Measurements from ENCODE around the gene NBEAL2. TPM values are rescaled to one million over a fixed set of nuclear protein-coding genes. Genes with fewer than 3 reads are reported as not detected.

NBEAL2 gene
- total and polyA plus RNA-seq, 10 of the 15 experiments (the other 5 are each of a cell fraction or from before 2014, with no cell fraction given): 0.07 to 127 (median 29.4) TPM

DNA sequence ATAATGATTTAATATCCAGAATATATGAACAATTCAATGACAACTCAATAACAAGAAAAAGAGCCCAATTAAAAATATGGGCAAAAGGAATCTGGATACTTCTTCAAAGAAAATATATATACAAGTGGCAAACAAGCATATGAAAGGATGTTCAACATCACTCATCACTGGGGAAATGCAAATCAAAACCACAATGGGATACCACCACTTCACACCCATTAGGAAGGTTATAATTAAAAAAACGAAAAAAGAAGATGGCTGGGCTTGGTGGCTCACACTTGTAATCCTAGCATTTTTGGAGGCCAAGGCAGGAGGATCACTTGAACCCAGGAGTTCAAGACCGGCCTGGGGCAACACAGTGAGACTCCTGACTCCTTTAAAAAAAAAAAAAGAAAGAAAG, 7.1 kb upstream of the NBEAL2 start (continued):
- TF ChIP-seq, protein P1, sequence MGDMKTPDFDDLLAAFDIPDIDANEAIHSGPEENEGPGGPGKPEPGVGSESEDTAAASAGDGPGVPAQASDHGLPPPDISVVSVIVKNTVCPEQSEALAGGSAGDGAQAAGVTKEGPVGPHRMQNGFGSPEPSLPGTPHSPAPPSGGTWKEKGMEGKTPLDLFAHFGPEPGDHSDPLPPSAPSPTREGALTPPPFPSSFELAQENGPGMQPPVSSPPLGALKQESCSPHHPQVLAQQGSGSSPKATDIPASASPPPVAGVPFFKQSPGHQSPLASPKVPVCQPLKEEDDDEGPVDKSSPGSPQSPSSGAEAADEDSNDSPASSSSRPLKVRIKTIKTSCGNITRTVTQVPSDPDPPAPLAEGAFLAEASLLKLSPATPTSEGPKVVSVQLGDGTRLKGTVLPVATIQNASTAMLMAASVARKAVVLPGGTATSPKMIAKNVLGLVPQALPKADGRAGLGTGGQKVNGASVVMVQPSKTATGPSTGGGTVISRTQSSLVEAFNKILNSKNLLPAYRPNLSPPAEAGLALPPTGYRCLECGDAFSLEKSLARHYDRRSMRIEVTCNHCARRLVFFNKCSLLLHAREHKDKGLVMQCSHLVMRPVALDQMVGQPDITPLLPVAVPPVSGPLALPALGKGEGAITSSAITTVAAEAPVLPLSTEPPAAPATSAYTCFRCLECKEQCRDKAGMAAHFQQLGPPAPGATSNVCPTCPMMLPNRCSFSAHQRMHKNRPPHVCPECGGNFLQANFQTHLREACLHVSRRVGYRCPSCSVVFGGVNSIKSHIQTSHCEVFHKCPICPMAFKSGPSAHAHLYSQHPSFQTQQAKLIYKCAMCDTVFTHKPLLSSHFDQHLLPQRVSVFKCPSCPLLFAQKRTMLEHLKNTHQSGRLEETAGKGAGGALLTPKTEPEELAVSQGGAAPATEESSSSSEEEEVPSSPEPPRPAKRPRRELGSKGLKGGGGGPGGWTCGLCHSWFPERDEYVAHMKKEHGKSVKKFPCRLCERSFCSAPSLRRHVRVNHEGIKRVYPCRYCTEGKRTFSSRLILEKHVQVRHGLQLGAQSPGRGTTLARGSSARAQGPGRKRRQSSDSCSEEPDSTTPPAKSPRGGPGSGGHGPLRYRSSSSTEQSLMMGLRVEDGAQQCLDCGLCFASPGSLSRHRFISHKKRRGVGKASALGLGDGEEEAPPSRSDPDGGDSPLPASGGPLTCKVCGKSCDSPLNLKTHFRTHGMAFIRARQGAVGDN (IDR thresholded peaks at IDR 0.05): no peak
- no peak for TF ChIP-seq BMI1 (IDR thresholded peaks at IDR 0.05; ENCODE audit: borderline replicate concordance)
- TF ChIP-seq HDAC6 (IDR thresholded peaks at IDR 0.05; ENCODE audit: unreplicated experiment): no peak
- TF ChIP-seq MEF2B (IDR thresholded peaks at IDR 0.05; ENCODE audit: partially characterized antibody, poor library complexity, severe bottlenecking): no peak
- TF ChIP-seq KLF5 (IDR thresholded peaks at IDR 0.05; ENCODE audit: partially characterized antibody): no peak
- TF ChIP-seq EP300 (IDR thresholded peaks at IDR 0.05; ENCODE audit: borderline replicate concordance in 1 of 2, control insufficient read depth in 1 of 2, low read depth in 2 of 2, low read length in 2 of 2): 0 out of 4 replicates have a peak, but pooled peaks of 1 of the 2 experiments have one; percentile 21
- peak; percentile 33; the same call in 1 of the 2 replicates for TF ChIP-seq NBN (IDR thresholded peaks at IDR 0.05)
- TF ChIP-seq RCOR1 (conservative IDR thresholded peaks at IDR 0.05; ENCODE audit: low read depth, low read length): no peak
- TF ChIP-seq IKZF2 (IDR thresholded peaks at IDR 0.05): peak; percentile 25 to 39; a peak in 2 of 4 replicates
- no peak; the same call in 1 of the 2 replicates for TF ChIP-seq BACH1 (IDR thresholded peaks at IDR 0.05; ENCODE audit: borderline replicate concordance)
- TF ChIP-seq ZNF384 (IDR thresholded peaks at IDR 0.05; ENCODE audit: borderline replicate concordance, low read depth, low read length): no peak
- TF ChIP-seq NFXL1 (IDR thresholded peaks at IDR 0.05; ENCODE audit: borderline replicate concordance): no peak
- no peak for TF ChIP-seq TAF1 (IDR thresholded peaks at IDR 0.05; ENCODE audit: borderline replicate concordance, low read depth, low read length)
- no peak for TF ChIP-seq JUND (IDR thresholded peaks at IDR 0.05; ENCODE audit: low read depth, low read length)
- TF ChIP-seq STAT3 (IDR thresholded peaks at IDR 0.05; ENCODE audit: low read depth, low read length): no peak
- TF ChIP-seq HDGF (IDR thresholded peaks at IDR 0.05): no peak
- no peak for TF ChIP-seq FOXM1 (IDR thresholded peaks at IDR 0.05; ENCODE audit: low read depth, low read length)
- TF ChIP-seq, protein P2, sequence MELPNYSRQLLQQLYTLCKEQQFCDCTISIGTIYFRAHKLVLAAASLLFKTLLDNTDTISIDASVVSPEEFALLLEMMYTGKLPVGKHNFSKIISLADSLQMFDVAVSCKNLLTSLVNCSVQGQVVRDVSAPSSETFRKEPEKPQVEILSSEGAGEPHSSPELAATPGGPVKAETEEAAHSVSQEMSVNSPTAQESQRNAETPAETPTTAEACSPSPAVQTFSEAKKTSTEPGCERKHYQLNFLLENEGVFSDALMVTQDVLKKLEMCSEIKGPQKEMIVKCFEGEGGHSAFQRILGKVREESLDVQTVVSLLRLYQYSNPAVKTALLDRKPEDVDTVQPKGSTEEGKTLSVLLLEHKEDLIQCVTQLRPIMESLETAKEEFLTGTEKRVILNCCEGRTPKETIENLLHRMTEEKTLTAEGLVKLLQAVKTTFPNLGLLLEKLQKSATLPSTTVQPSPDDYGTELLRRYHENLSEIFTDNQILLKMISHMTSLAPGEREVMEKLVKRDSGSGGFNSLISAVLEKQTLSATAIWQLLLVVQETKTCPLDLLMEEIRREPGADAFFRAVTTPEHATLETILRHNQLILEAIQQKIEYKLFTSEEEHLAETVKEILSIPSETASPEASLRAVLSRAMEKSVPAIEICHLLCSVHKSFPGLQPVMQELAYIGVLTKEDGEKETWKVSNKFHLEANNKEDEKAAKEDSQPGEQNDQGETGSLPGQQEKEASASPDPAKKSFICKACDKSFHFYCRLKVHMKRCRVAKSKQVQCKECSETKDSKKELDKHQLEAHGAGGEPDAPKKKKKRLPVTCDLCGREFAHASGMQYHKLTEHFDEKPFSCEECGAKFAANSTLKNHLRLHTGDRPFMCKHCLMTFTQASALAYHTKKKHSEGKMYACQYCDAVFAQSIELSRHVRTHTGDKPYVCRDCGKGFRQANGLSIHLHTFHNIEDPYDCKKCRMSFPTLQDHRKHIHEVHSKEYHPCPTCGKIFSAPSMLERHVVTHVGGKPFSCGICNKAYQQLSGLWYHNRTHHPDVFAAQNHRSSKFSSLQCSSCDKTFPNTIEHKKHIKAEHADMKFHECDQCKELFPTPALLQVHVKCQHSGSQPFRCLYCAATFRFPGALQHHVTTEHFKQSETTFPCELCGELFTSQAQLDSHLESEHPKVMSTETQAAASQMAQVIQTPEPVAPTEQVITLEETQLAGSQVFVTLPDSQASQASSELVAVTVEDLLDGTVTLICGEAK (IDR thresholded peaks at IDR 0.05; ENCODE audit: borderline replicate concordance): no peak
- peak; percentile 38; the same call in 1 of the 2 replicates for TF ChIP-seq IKZF1 (conservative IDR thresholded peaks at IDR 0.05)
- TF ChIP-seq GATAD2B (conservative IDR thresholded peaks at IDR 0.05; ENCODE audit: low read depth): no peak
- no peak for TF ChIP-seq ZZZ3 (IDR thresholded peaks at IDR 0.05; ENCODE audit: control insufficient read depth, insufficient read length, low read depth)
- no peak for TF ChIP-seq FOXK2 (IDR thresholded peaks at IDR 0.05)
- no peak for TF ChIP-seq CBFB (IDR thresholded peaks at IDR 0.05; ENCODE audit: low read depth)
- TF ChIP-seq STAT1 (conservative IDR thresholded peaks at IDR 0.05): no peak
- no peak for TF ChIP-seq IRF4 (IDR thresholded peaks at IDR 0.05; ENCODE audit: low read depth, low read length)
- peak; percentile 78; the same call in 1 of the 3 replicates for TF ChIP-seq POU2F2 (IDR thresholded peaks at IDR 0.05; ENCODE audit: borderline replicate concordance, low read depth, low read length)

Data from GM12878 (cell line).